ENCODE data around the gene COG8.
"Not testable (repeated sequence)": the region's sequence is repeated elsewhere in the genome, so short reads cannot be mapped to it uniquely, and the experiment has no call there.

The COG8 gene

DNA sequence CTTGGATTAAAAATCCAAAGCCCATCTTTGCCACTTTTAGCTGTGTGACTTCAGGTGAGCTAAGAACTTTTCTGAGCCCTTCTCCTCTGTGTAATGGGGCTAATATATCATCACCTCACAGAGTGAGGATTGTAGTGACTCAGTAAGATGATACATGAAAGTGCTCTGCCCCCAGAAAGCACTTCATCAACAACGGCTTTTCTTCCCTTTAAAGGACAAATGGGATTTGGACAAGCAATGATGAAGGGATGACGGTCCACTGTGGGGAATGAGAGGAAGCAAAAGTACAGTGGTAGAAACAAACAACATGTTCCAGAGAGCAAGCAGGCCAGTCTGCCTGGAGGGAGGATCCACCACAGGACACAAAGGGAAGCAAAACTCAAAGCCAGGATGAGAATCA, 26.5 kb upstream of the COG8 start:
- no peak for DNase-seq (ENCODE audit: low read depth)
- no peak overlapping the region for H3K4me3 ChIP-seq (ENCODE audit: low read depth, low read length)
- TF ChIP-seq, protein P1, sequence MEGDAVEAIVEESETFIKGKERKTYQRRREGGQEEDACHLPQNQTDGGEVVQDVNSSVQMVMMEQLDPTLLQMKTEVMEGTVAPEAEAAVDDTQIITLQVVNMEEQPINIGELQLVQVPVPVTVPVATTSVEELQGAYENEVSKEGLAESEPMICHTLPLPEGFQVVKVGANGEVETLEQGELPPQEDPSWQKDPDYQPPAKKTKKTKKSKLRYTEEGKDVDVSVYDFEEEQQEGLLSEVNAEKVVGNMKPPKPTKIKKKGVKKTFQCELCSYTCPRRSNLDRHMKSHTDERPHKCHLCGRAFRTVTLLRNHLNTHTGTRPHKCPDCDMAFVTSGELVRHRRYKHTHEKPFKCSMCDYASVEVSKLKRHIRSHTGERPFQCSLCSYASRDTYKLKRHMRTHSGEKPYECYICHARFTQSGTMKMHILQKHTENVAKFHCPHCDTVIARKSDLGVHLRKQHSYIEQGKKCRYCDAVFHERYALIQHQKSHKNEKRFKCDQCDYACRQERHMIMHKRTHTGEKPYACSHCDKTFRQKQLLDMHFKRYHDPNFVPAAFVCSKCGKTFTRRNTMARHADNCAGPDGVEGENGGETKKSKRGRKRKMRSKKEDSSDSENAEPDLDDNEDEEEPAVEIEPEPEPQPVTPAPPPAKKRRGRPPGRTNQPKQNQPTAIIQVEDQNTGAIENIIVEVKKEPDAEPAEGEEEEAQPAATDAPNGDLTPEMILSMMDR (IDR thresholded peaks at IDR 0.05; ENCODE audit: insufficient read depth, low read depth, low read length, missing control alignments) = no peak

- TF ChIP-seq, protein P1 (IDR thresholded peaks at IDR 0.05; ENCODE audit: insufficient read depth, low read depth, low read length, missing control alignments) = no peak
- no peak overlapping the region for H3K4me3 ChIP-seq (ENCODE audit: low read depth, low read length)
- DNase-seq (ENCODE audit: low read depth) = no peak
These were observed 24.7 kb upstream of the COG8 start for GRCh38 chr16:69364088-69364487.

DNA sequence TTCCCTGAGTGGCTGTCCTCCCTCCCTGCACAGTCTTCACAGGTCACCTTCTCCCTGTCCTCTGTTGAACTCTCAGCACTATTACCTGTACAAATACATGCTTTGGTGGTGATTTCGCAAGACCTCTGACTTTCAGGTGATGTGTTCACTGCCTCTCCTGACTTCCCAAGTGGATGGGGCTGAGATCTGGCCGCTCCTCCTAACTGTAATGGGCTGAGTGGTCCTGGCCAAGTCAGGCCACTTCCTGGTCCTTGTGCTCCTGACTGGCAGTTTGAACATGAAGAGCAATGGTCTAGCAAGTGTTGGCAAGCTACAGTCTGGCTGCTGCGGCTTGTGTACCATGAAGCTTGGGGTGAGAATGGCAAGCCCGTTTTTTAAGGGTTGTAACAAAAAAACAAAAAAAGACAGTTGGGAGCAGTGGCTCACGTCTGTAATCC, 23.9 kb upstream of the COG8 start:
- TF ChIP-seq, protein P1 (IDR thresholded peaks at IDR 0.05; ENCODE audit: insufficient read depth, low read depth, low read length, missing control alignments) = no peak
- no peak for DNase-seq (ENCODE audit: low read depth)
- H3K4me3 ChIP-seq (ENCODE audit: low read depth, low read length) = no peak overlapping the region

GRCh38 chr16:69360070-69360469, 20.7 kb upstream of the COG8 start:
- DNase-seq (ENCODE audit: low read depth); H3K4me3 ChIP-seq (ENCODE audit: low read depth, low read length): not testable (repeated sequence)

DNA sequence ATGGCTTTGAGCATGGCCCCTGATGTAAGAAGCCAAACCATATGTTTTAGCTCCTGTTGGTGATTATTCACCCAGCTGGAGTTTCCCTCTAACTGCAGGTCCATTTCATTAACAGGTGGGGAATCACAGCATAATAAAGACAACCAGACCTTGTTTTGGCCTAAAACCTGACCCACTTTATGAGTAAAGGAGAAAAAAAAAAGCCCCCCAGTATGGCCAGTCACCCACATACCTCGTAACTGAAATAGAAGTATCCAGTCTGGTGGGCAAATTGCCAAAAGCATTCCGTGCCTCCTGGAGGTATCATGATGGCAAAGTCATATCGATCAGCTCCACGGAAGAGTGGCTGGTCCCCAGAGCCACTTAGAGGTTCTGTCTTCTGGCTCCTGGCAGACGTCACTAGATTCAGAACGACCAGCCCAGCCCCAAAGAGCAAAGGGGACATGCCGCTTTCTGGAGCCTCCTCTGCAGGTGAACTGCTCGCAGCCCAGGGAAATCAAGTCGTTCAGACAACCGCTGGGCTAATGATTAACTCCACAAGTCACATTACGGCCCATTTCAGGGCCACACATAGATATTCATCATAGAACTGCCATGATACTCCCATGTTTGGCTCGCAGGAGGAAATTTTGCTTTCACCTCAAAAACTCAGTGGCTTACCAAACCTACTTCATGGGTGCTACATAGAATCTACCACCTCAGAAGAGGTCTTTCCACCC, 12.1 kb upstream of the COG8 start, which contains the start of gene TMED6:
Gene TMED6, minus strand, starts transcription at position 478 of the 719 bp plus-strand sequence. Its CDS starts 33 bp downstream, at position 445.
- TF ChIP-seq, protein P1 (IDR thresholded peaks at IDR 0.05; ENCODE audit: insufficient read depth, low read depth, low read length, missing control alignments) = no peak
- no peak within 1 kb of the TSS for H3K4me3 ChIP-seq (ENCODE audit: low read depth, low read length)
- no peak for DNase-seq (ENCODE audit: low read depth)

- DNase-seq (ENCODE audit: low read depth) = no peak
- TF ChIP-seq, protein P1 (IDR thresholded peaks at IDR 0.05; ENCODE audit: insufficient read depth, low read depth, low read length, missing control alignments) = no peak
These were observed 11.3 kb upstream of the COG8 start for GRCh38 chr16:69350536-69351133.

DNA sequence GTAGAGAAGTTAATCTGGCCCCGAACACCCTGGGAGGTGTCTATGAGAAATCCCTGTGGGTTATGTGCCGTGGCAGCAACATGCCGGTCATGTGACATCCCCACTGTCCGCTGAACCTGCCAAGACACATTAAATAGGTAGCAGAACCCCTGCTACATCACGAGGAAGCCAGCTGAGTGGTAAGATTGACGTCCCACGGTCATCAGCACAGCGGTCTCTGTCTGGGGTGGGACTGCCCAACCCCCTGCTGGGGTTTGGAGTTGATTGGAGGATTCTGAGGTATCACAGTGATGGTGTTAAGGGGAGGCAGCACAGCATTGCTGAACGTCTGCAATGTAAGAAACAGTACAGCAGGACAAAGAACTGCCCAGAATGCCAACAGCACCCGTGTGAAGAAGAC, 10.2 kb upstream of the COG8 start:
- H3K4me3 ChIP-seq (ENCODE audit: low read depth, low read length) = no peak overlapping the region
- TF ChIP-seq, protein P1 (IDR thresholded peaks at IDR 0.05; ENCODE audit: insufficient read depth, low read depth, low read length, missing control alignments) = no peak
- DNase-seq (ENCODE audit: low read depth) = no peak

More at GRCh38 chr16:69350536-69351133, 11.3 kb upstream of the COG8 start:
- H3K4me3 ChIP-seq (ENCODE audit: low read depth, low read length) = no peak overlapping the region
